Neural cell (in vitro differentiated cells): ENCODE data around the gene SLIT3. TPM values are rescaled to one million over a fixed set of nuclear protein-coding genes. Genes with fewer than 3 reads are reported as not detected.

ENCODE experiments used
- H2AFZ ChIP-seq: fragments of 200-600, 300-800 bp; sonication (generic), shearing (Covaris generic); 2 replicates; pipeline ENCODE4 v1.6.0; 2014; ENCODE audit warnings: low read depth, mild to moderate bottlenecking, antibody characterized with exemption, low read length, moderate library complexity
- H3F3A ChIP-seq: fragments of 200-600 bp; shearing (Covaris generic); 2 replicates; pipeline ENCODE4 v1.6.1; 2016; ENCODE audit warnings: mild to moderate bottlenecking, moderate library complexity, mixed read lengths, antibody characterized with exemption, low read length; ENCODE audit not compliant: insufficient read depth, poor library complexity, severe bottlenecking
- H3K27ac ChIP-seq: fragments of 200-600, 300-800 bp; sonication (generic), shearing (Covaris generic); 2 replicates; pipeline ENCODE4 v1.5.1; 2014; ENCODE audit warnings: mild to moderate bottlenecking, low read length, moderate library complexity
- H3K27me3 ChIP-seq: fragments of 300-800, 200-600 bp; sonication (generic), shearing (Covaris generic); 2 replicates; pipeline ENCODE4 v1.6.0; 2014; ENCODE audit warnings: mild to moderate bottlenecking, low read depth, low read length, moderate library complexity; ENCODE audit not compliant: insufficient read depth
- H3K36me3 ChIP-seq: fragments of 300-800, 200-600 bp; sonication (generic), shearing (Covaris generic); 2 replicates; pipeline ENCODE4 v1.5.1; 2014; ENCODE audit warnings: mild to moderate bottlenecking, antibody characterized with exemption, low read length, moderate library complexity; ENCODE audit not compliant: insufficient read depth
- H3K4me2 ChIP-seq: fragments of 300-800, 200-600 bp; sonication (generic), shearing (Covaris generic); 2 replicates; pipeline ENCODE4 v1.6.0; 2014; ENCODE audit warnings: mild to moderate bottlenecking, low read length
- H3K4me3 ChIP-seq: fragments of 300-800, 200-600 bp; sonication (generic), shearing (Covaris generic); 2 replicates; pipeline ENCODE4 v1.5.1; 2014; ENCODE audit warnings: mild to moderate bottlenecking, low read length, moderate library complexity
- H3K79me2 ChIP-seq: fragments of 200-600 bp; shearing (Covaris generic); replicated peaks from 2 replicates; pipeline ENCODE4 v1.6.0; 2014; ENCODE audit warnings: mild to moderate bottlenecking, low read length, moderate library complexity; ENCODE audit not compliant: insufficient read depth
- H3K9ac ChIP-seq: fragments of 300-800, 200-600 bp; sonication (generic), shearing (Covaris generic); 2 replicates; pipeline ENCODE4 v1.6.1; 2016; ENCODE audit warnings: mild to moderate bottlenecking, low read length, mixed read lengths
- H3K9me2 ChIP-seq: fragments of 200-600 bp; shearing (Covaris generic); 2 replicates; pipeline ENCODE4 v1.6.1; 2016; ENCODE audit warnings: mild to moderate bottlenecking, low read length, mixed read lengths; ENCODE audit not compliant: insufficient read depth
- H3K9me3 ChIP-seq: fragments of 200-600, 300-800 bp; sonication (generic), shearing (Covaris generic); 2 replicates; pipeline ENCODE4 v1.6.1; 2016; ENCODE audit warnings: mild to moderate bottlenecking, mixed run types, low read length, moderate library complexity, mixed read lengths
- H4K20me1 ChIP-seq: fragments of 200-600 bp; shearing (Covaris generic); 2 replicates; pipeline ENCODE4 v1.6.1; 2016; ENCODE audit warnings: mild to moderate bottlenecking, mixed run types; ENCODE audit not compliant: insufficient read depth
- CTCF ChIP-seq: fragments of 450-650 bp; IDR thresholded peaks from 2 replicates; pipeline ENCODE4 v1.5.1; 2014; ENCODE audit warnings: antibody characterized with exemption, mild to moderate bottlenecking, moderate library complexity; ENCODE audit not compliant: poor library complexity, severe bottlenecking
- EP300 ChIP-seq: fragments of 450-650 bp; conservative IDR thresholded peaks from 2 replicates; pipeline ENCODE4 v1.6.1; 2014; ENCODE audit warnings: antibody characterized with exemption, mild to moderate bottlenecking, moderate library complexity; ENCODE audit not compliant: poor library complexity, severe bottlenecking
- EZH2 ChIP-seq: fragments of 200-600, 300-800 bp; shearing (Covaris generic), sonication (generic); IDR thresholded peaks from 2 replicates; pipeline ENCODE4 v1.6.1; 2014; ENCODE audit warnings: antibody characterized with exemption, low read length, borderline replicate concordance, mild to moderate bottlenecking; ENCODE audit not compliant: insufficient read depth, poor library complexity, severe bottlenecking
- MXI1 ChIP-seq: fragments of 450-650 bp; conservative IDR thresholded peaks from 2 replicates; pipeline ENCODE4 v1.6.1; 2014; ENCODE audit warnings: antibody characterized with exemption, mild to moderate bottlenecking; ENCODE audit not compliant: poor library complexity, severe bottlenecking
- POLR2AphosphoS5 ChIP-seq: IDR thresholded peaks from 2 replicates; pipeline ENCODE4 v1.6.1; 2012
- RAD21 ChIP-seq: fragments of 450-650 bp; conservative IDR thresholded peaks from 2 replicates; pipeline ENCODE4 v1.6.1; 2014; ENCODE audit warnings: antibody characterized with exemption, mild to moderate bottlenecking, moderate library complexity
- REST ChIP-seq: IDR thresholded peaks from 2 replicates; pipeline ENCODE4 v1.6.1; 2012; ENCODE audit warnings: borderline replicate concordance
- SMC3 ChIP-seq: fragments of 450-650 bp; conservative IDR thresholded peaks from 2 replicates; pipeline ENCODE4 v1.6.1; 2014; ENCODE audit warnings: antibody characterized with exemption, mild to moderate bottlenecking, moderate library complexity; ENCODE audit not compliant: poor library complexity
- TAF1 ChIP-seq: IDR thresholded peaks from 2 replicates; pipeline ENCODE4 v1.6.1; 2012; ENCODE audit warnings: low read depth
- polyA plus RNA-seq: library from polyadenylated mRNA; depleted of rRNA; stranded (reverse); fragments of >200 nt; gene quantifications from 2 replicates; pipeline ENCODE4 v1.2.3, GENCODE V29; 2014

Gene SLIT3
- polyA plus RNA-seq, 1 donor from 2014 or later, result 1.2 TPM

GRCh38 chr5:169089343-169089742, 211.6 kb downstream of the SLIT3 start:
- Histone ChIP-seq H4K20me1 (no peaks in the 10 kb centered on the region), H3K9me3 (peaks cover 4% of the 10 kb centered on the region), H3K27ac (no peak overlapping the region), H3F3A (no peaks in the 10 kb centered on the region), H3K79me2 (no peaks in the 10 kb centered on the region), H3K4me3 (no peak overlapping the region), H3K27me3 (no peaks in the 10 kb centered on the region), H3K4me2 (no peak overlapping the region), H2AFZ (no peak overlapping the region), H3K9ac (no peak overlapping the region), H3K9me2 (no peaks in the 10 kb centered on the region), H3K36me3 (no peaks in the 10 kb centered on the region)
- TF ChIP-seq EZH2 (no peak), POLR2AphosphoS5 (no peak), CTCF (no peak), RAD21 (no peak), EP300 (no peak)

GRCh38 chr5:169088028-169088725, 212.8 kb downstream of the SLIT3 start:
- Histone ChIP-seq H4K20me1 (no peaks in the 10 kb centered on the region), H3K4me2 (no peak overlapping the region), H3F3A (no peaks in the 10 kb centered on the region), H3K4me3 (no peak overlapping the region), H3K9ac (no peak overlapping the region), H2AFZ (no peak overlapping the region), H3K36me3 (no peaks in the 10 kb centered on the region), H3K79me2 (no peaks in the 10 kb centered on the region), H3K27ac (no peak overlapping the region), H3K9me2 (no peaks in the 10 kb centered on the region), H3K9me3 (peaks cover 4% of the 10 kb centered on the region), H3K27me3 (no peaks in the 10 kb centered on the region)
- TF ChIP-seq POLR2AphosphoS5, result no peak
- no peak for TF ChIP-seq EP300
- TF ChIP-seq MXI1, result no peak
- no peak for TF ChIP-seq RAD21

- Histone ChIP-seq H3K79me2 (no peaks in the 10 kb centered on the region), H2AFZ (no peak overlapping the region), H3K9ac (no peak overlapping the region), H3K4me2 (no peak overlapping the region), H3F3A (no peaks in the 10 kb centered on the region), H3K36me3 (no peaks in the 10 kb centered on the region), H3K27me3 (no peaks in the 10 kb centered on the region), H4K20me1 (no peaks in the 10 kb centered on the region), H3K4me3 (no peak overlapping the region), H3K27ac (no peak overlapping the region), H3K9me3 (peaks cover 4% of the 10 kb centered on the region), H3K9me2 (no peaks in the 10 kb centered on the region)
- TF ChIP-seq SMC3 (no peak), CTCF (no peak), EZH2 (no peak), REST (no peak), TAF1 (no peak), POLR2AphosphoS5 (no peak), RAD21 (no peak), EP300 (no peak), MXI1 (no peak)
Observed at GRCh38 chr5:169085636-169086035, 215.3 kb downstream of the SLIT3 start.
